SK-N-SH (cell line): Measurements from ENCODE around the gene STIM2.

Experiments
- CTCF ChIP-seq: fragments of 200-600 bp; sonication (generic); IDR thresholded peaks from 2 replicates; pipeline ENCODE4 v1.6.1; 2017; ENCODE audit warnings: antibody characterized with exemption, mild to moderate bottlenecking, moderate library complexity
- EZH2phosphoT487 ChIP-seq: fragments of 200-600 bp; sonication (generic); IDR thresholded peaks from 2 replicates; pipeline ENCODE4 v1.6.1; 2017; ENCODE audit warnings: low read depth, mixed run types, mild to moderate bottlenecking, antibody characterized with exemption, moderate library complexity, borderline replicate concordance
- GABPA ChIP-seq: IDR thresholded peaks from 2 replicates; pipeline ENCODE4 v1.4.0; 2012; ENCODE audit warnings: low read depth, mild to moderate bottlenecking
- MAX ChIP-seq: IDR thresholded peaks from 2 replicates; pipeline ENCODE4 v1.4.0; 2012; ENCODE audit warnings: low read depth
- TCF12 ChIP-seq: IDR thresholded peaks from 2 replicates; pipeline ENCODE4 v1.4.0; 2012
- USF2 ChIP-seq: fragments of 150-350 bp; IDR thresholded peaks from 2 replicates; pipeline ENCODE4 v1.6.1; 2017; ENCODE audit warnings: antibody characterized with exemption, low read length, low read depth, borderline replicate concordance

- no peak for TF ChIP-seq CTCF
- no peak for TF ChIP-seq USF2
- no peak for TF ChIP-seq EZH2phosphoT487
- no peak for TF ChIP-seq MAX
- no peak for TF ChIP-seq TCF12
- TF ChIP-seq GABPA = no peak
Observed at GRCh38 chr4:26955241-26955640, 94.6 kb downstream of the STIM2 start.
